NCI-H82 (cell line): ENCODE data around the gene DNAJC3.
"Not testable (repeated sequence)": the region's sequence is repeated elsewhere in the genome, so short reads cannot be mapped to it uniquely, and the experiment has no call there.

Experiments
- DNase-seq: peaks from one replicate; lab custom pipeline; 2025; lab: John Stamatoyannopoulos, UW

DNAJC3 gene

DNA sequence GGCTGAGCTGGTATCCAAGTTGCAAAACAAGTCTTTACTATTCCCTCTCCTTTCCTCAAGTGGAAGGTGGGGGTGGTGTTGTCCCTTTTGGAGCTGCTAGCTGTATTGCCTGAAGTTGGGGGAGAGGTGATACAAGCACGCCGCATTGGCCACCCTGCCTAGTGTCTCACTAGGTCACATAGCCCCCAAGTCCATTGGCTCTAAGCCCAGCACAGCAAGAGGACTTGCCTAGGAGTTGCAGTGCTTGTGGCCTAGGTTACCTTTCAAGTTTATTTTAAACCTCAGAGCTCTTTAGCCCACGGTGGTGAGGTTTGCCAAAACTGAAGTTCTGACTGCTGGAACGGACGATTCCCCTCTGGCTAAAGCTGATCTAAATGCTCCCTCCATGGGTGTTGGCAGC lies 5.3 kb upstream of the DNAJC3 start:
- DNase-seq = no peak

DNA sequence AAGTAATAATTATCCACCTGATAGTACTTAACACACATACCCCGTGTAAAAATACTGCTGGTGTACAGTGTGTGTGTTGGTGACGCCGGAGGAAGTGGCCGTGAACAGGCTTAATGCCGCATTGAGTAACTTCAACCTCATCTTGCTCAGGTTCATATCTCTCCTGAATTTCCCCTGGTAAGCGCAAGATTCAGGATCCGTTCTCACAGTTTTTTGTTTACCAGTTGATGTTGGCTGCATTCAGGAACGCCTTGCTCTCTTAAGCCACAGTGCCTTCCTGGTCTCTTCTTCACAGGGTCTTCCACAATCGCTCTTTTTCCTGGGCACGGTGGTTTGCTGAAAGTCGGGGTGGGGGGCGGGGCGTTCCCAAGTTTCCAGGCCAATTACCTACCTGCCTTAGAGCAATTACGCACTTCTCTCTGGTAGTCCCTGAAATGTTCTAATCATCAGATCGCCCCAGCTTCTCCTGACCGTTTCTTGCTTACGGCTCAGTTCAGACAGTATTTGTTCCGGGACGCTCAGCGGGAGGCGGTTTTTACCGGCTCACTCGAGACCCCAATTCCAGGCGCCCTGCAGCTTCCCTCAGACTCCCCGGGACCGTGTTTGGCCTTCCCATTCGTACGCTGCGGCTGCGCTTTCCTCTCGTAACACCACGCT lies 706 bp upstream of the DNAJC3 start:
- peak; percentile 85 for DNase-seq

GRCh38 chr13:95677564-95678266 lies 776 bp downstream of the DNAJC3 start:
- peak; percentile 67 for DNase-seq

DNA sequence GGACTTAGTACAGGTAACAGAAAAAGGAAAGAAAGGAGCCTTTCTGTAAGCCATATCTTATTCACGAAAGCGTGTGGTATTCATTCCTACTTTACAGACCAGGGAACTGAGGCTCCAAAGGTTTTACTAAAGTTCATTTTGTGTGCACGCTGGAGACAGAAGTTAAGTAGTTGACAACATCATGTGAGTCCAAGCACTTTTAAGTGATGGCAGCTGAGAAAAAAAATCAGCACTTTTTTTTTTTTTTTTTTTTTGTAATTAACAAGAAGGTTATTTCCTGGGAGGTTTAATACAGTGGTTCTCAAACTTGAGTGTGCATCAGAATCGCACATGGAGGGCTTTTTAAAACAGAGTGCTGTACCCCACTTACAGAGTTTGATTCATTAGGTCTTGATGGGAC lies 2.0 kb downstream of the DNAJC3 start:
- DNase-seq = no peak

DNA sequence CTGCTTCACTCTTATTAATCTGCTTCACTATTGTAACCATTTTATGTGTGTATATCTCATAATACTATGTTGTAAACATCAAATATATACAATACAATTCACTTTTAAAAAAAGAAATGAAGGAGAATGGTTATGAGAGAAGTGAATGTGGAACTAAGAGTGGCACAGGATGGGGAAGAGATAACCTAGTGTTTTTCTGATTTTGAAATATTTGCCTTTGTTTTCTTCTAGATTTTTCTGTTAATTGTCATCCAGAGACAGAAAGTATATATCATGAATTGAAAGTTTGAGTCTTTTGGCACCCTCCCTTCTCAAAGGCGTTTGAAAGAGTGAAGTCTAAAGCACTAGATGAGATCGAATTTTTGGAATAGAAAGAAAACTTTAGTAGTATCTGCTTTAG lies 2.8 kb downstream of the DNAJC3 start:
- DNase-seq = no peak

- no peak for DNase-seq
Observed at GRCh38 chr13:95684418-95684817, 7.5 kb downstream of the DNAJC3 start.

GRCh38 chr13:95684960-95685359 lies 8.0 kb downstream of the DNAJC3 start:
- DNase-seq = not testable (repeated sequence)

DNA sequence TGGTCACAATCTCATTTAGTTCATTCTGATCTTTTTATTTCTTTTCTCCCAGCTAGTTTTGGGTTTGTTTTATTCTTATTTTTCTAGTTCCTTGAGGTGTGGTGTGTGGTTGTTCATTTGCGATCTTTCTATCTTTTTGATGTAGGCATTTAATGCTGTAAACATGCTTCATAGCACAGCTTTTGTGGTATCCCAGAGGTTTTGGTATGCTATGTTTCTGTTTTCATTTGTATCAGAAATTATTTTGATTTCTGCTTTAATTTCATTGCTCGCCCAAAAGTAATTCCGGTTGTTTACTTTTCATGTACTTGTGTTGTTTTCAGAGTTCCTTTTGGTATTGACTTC lies 12.6 kb downstream of the DNAJC3 start:
- no peak for DNase-seq

DNA sequence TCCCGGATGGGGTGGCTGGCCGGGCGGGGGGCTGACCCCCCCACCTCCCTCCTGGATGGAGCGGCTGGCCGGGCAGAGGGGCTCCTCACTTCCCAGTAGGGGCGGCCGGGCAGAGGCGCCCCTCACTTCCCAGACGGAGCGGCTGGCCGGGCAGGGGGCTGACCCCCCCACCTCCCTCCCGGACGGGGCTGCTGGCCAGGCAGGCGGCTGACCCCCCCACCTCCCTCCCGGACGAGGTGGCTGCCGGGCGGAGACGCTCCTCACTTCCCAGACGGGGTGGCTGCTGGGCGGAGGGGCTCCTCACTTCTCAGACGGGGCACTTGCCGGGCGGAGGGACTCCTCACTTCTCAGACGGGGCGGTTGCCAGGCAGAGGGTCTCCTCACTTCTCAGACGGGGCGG lies 14.0 kb downstream of the DNAJC3 start:
- not testable (repeated sequence) for DNase-seq

DNA sequence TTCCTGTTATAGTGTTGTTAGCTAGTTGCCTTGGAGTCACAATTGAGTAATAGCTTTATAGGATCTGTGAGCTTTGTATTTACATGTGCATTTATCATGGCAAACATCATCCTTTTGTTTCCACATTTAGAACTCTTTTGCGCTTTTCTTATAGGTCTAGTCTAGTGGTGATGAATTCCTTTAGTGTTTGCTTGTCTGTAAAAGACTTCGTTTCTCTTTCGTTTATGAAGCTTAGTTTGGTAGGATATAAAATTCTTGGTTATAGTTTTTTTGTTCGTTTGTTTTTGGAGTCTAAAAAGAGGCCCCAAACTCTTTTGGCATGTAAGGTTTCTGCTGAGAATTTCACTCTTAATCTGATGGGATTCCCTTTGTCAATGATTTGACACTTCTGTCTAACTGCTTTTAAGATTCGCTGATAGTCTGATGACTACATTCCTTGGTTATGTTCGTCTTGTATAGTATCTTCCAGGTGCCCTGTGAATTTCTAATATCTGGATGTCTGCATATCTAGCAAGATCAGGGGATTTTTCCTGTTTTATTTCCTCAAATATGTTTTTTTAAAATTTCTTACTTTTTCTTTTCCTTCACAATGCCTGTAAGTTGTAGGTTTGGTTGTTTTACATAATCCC lies 20.2 kb downstream of the DNAJC3 start:
- DNase-seq = no peak

GRCh38 chr13:95698047-95698749 lies 21.3 kb downstream of the DNAJC3 start:
- peak; percentile 21 for DNase-seq

DNA sequence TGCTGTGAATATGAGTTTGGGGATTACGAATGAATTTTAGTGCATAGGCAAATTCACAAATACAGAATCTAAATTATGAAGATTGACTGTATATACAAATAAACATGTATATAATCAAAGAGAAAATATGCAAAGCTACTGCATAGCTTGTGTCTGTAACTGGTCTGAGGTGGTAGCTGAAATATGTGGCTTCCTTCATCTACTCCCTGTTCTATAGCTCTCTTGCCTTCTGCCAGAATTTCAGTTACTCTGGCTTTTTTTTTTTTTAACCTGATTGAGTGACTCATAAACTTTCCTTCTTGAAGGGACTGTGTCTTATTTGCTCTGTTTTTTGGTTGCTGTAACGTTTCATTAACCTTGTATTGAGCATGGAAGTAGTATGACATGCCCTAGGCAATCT lies 26.6 kb downstream of the DNAJC3 start:
- no peak for DNase-seq

- DNase-seq = peak; percentile 32
Observed at GRCh38 chr13:95704510-95704909, 27.6 kb downstream of the DNAJC3 start.

DNA sequence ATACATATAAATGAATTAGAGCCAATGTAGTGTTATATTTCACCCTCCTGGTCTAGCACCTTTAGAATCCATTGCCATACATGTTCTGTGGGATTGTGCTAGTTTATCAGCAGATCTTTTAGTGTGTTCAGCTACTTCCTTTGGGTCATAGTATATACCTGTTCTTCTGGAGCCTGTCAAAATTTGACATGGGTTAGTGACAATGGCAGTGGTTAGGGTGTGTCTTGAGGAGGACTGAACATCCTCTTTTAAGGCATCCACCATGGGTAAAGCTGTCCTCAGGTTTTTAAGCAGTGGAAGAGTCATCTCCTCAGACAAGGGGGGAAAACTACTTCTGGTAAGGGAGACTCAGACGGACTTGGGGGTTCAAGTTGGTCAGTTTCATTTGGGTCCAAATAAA lies 29.4 kb downstream of the DNAJC3 start:
- no peak for DNase-seq

DNA sequence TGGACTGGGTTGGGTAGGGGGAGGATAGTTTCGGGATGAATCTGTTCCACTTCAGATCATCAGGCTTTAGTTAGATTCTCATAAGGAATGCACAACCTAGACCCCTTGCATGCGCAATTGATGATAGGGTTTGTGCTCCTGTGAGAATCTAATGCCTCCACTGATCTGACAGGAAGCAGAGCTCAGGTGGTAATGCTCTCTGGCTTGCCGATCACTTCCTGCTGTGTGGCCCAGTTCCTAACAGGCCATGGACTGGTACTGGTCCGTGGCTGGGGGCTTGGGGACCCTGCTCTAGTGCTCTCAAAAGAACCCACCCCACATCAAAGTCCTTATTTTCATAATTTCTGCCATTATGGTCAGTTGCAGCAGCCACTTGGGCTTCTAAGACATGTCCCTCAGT lies 30.1 kb downstream of the DNAJC3 start:
- DNase-seq = no peak

- no peak for DNase-seq
Observed at GRCh38 chr13:95707442-95708390, 30.8 kb downstream of the DNAJC3 start.

DNA sequence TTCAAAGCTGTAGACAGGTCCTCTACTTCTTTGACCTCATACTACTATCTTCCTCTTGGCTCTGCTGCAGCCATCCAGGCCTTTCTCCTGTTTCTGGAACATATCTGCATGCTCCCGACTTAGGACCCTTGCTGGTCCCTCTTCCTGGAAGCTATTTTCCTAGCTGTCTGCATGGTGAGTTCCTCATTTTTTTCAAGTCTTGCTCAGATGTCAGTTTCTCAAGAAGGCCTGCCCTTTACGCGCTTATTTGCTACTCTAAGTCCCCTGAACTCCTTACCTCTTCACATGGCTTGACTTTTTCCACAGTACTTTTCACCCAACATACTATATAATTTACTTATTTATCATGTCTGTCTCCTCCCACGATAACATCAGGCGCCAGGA lies 31.4 kb downstream of the DNAJC3 start:
- no peak for DNase-seq

GRCh38 chr13:95708811-95709500 lies 32.0 kb downstream of the DNAJC3 start:
- no peak for DNase-seq

DNA sequence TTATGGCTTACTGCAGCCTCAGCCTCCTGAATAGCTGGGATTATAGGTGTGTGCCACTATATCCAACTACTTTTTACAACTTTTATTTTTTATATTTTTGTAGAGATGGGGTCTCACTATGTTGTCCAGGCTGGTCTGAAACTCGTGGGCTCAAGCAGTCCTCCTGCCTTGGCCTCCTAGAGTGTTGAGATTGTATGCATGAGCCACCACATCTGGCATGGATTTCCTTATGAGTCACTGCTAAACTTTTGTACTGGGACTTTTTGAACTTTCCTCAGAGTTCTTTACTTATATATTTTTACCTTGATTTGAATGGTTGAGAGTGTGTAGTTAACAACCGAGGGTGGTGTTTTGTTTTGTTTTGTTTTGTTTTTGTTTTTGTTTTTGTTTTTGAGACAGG lies 33.4 kb downstream of the DNAJC3 start:
- DNase-seq = no peak

DNA sequence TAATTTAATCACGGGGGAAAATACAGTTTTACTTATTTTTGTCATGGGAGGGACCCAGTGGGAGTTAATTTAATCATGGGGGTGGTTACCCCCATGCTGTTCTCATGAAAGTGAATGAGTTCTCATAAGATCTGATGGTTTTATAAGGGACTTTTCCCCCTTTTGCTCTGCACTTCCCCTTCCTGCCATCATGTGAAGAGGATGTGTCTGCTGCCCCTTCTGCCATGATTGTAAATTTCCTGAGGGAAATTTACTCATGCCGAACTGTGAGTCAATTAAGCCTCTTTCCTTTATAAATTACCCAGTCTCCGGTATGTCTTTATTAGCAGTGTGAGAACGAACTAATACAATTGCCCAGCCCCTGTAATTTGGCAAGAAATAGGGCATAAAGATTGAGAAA lies 35.9 kb downstream of the DNAJC3 start:
- not testable (repeated sequence) for DNase-seq

DNA sequence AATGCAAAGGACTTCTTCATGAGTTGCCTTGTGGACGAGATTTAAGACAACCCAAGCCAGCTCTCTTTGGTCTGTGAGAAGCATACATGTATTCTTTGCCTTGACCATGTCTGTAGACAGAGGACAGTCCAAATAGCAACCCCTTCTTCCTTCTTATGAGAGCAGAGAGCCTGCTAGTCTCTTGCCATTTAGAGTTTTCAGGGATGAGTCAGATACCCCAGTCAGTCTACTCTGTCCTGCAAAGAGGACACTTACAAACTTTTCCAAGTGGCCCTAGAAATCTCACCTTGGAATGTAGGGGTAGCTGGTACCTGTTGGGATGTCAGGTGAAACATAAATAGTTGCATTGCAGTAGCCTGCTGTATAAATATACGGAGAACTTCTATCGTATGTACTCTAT lies 36.7 kb downstream of the DNAJC3 start:
- DNase-seq = no peak
